IPS-NIHi11 (cell line): Measurements from ENCODE around the gene TATDN3.
"Not testable (repeated sequence)": the region's sequence is repeated elsewhere in the genome, so short reads cannot be mapped to it uniquely, and the experiment has no call there.

Experiments used
- DNase-seq: peaks from one replicate; pipeline ENCODE4 v3.0.0; 2012; ENCODE audit warnings: mixed read lengths, low spot score

Gene TATDN3, protein sequence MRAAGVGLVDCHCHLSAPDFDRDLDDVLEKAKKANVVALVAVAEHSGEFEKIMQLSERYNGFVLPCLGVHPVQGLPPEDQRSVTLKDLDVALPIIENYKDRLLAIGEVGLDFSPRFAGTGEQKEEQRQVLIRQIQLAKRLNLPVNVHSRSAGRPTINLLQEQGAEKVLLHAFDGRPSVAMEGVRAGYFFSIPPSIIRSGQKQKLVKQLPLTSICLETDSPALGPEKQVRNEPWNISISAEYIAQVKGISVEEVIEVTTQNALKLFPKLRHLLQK

DNA sequence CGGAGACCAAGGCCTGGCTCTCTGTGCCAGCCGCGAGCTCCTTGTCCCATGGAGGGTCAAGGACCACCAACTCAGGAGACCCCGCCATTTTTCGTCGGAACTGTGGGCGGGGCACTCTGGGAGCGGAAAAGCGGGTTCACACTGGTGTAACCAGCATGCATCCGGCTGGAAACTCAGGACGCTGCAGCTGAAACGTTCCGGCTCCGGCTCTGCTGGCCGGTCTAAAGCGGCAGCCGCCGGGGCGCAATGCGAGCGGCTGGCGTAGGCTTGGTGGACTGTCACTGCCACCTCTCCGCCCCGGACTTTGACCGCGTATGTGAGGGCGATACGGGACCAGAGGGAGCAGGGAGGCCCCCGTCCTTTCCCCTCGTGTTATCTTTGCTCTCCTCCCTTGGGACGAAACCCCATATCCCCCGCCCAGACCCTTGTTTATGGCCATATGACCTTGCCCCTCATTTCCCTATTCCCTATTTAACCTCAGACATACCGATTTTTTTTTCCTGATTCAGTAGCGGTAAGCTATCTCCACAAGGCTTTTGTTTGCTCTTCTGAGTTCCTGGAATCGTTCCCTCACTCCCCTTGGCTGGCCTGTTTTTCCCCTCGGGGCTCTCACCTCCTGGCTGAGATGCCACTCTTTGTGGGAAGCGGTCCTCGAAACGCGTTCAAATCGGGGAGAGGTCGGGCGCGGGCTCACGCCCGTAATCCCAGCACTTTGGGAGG lies at the start of gene TATDN3, which contains the start of gene NSL1:
TATDN3 (plus strand) TSS at position 219 of the 720 bp plus-strand sequence; CDS start at position 247, 28 bp downstream.
NSL1 (minus strand) TSS at position 102 of the 720 bp plus-strand sequence; CDS start at position 88, 14 bp downstream.
- DNase-seq: peak; percentile 86

DNA sequence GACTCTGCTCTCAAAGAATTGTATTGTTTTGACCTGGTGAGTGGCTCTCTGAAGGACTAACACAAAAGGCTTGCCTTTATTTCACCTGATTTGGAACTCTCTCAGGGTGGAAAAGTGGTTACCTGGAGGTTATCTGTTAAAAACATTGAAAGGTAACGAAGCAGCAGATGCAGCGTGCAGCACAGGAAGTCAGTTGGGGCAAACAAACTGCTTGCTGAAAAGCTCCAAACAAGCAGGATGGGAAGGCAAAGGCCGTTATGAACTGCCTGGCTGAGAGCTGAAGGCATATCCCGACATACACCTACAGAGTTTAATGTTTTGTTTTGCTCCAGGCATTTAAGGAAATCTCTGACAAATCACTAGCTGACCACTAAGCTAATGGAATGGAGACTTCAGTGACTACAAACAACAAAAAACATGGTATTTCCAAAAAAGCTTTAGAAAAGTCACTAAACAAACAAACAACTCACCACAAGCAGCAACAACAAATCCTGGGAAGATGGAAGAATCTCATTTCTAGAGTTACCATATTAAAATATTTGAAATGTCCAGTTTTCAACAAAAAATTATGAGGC lies 47.7 kb upstream of the TATDN3 start:
- DNase-seq: no peak

DNA sequence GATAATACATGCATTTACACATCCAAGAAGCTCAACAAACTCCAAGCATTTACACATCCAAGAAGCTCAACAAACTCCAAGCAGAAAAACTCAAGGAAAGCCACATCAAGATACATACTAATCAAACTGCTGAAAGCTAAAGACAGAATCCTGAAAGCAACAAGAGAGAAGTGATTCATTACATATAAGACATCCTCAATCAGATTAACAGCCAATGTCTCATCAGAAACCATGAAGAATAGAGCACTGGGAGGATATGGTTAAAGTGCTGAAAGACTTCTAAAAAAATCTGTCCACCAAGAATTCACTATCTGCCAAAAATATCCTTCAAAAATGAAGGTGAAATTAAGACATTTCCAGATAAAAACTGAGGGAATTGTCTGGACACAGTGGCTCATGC lies 46.4 kb upstream of the TATDN3 start:
- no peak for DNase-seq

DNA sequence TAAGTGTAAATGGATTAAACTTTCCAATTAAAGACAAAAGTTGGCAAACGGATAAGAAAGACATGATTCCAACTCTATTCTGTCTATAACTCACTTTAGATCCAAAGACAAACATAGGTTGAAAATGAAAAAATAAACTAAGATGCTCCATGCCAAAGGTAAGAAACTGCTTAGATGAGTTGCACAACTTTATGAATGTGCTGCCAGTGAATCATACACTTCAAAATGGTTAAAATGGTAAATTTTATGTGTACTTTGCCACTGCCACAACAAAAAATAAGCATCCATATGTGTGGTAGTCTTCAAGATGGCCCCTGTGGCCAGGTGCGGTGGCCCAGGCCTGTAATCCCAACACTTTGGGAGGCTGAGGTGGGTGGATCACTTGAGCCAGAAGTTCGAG lies 45.1 kb upstream of the TATDN3 start:
- no peak for DNase-seq

DNA sequence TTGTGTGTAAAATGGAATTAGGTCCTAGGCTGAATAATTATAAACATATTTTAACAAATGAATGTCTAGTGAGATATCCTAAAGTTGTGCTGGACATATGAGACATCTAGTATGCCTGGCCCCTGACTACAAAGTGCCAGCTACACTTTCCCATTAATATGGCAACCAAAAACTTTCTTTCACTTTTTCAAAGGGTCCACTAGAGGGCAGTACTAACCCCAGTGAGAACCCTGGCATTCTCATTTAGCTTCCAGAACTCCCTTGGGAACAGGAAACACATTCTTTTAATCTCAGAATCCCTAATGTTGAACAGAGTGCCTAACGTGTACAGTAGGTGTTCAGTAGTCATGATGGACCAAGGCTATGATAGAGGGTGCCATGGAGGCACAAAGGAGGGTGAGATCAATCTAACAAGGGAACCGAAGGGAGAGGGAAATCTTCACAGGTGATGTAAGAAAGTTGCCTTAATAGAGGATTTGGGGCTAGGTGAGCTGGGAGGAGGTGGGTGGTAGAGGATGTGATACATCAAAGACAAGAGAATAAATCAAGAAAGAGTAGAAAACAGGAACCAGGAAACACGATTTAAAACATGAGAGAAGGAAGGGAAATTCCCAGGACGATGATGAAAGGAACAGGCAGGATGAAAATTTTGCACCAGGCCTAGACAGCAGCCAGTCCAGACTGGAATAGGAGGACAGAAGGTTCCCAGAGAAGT lies 41.7 kb upstream of the TATDN3 start:
- DNase-seq: peak; percentile 75

DNA sequence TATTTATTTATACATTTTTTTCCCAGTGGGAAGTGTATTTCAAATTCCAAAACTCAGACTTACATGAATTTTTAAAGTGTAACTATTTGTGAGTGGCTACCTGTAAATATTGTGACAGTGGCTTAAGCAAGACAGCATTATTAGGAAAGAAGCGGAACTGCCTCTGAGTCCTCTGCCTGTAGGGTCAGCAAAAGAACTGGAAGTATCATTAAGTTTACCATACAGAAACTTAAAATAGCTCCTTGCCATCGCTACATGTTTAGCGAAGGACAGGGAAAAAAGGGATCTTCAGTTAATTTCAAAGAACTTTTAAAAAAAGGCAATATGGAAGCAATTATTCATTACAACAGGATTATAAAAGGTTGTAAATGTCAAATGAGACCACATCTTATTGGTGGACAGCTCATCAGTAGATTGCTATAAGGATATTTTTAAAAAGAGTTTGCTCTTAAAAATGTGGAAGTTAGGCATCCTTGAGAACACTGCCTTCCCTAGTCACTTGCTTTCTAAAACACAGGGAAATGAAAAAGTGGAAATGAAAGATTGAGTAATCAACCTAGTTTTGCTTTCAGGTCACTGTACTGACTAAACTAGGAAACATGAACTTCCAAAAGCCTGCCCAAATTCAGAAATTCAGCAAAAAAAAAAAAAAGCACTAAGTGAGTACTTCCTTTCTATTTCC lies 39.3 kb upstream of the TATDN3 start:
- DNase-seq: no peak

DNA sequence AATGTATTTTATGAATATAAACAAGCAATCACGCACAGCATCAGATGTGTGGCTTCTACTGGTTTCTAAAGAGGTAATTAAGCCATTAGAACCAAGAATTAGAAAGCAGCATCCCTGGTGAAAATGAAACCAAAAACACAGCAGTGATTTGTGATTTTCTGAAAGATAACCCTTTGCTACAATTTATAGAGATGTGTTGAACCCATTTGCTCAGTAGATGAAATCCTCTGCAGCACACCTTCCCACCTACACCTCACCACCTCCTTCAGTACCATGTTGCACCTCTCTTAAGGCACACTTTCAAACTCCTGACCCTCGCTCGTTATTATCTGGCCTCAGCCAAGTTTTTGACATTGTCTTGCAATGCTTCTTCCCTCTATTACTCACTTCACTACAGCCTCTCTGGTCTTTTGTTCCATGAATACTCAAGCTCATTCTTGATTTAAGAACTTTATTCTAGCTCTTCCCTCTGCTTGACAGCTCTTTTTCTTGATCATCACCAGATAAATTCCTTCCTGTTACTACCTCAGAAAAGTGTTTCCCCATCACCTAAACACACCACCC lies 38.7 kb upstream of the TATDN3 start:
- no peak for DNase-seq

DNA sequence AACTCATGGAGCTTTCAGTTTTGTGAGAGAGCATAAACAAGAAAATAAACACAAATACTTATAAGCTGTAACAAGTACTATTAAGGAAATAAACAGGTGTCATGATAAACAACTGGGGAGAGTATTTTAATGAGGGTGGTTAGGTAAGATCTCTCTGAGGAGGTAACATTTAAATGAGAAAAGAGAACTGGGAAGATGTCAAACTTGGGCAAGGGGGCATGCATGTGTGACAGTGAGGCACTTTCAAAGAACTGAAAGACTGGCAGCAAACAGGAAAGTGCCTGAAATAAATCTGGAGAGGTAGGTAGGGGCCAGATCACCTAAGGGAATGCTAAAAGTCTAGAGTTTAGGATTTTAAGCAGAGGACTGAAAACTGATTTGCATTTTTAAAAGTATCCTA lies 37.9 kb upstream of the TATDN3 start:
- no peak for DNase-seq

DNA sequence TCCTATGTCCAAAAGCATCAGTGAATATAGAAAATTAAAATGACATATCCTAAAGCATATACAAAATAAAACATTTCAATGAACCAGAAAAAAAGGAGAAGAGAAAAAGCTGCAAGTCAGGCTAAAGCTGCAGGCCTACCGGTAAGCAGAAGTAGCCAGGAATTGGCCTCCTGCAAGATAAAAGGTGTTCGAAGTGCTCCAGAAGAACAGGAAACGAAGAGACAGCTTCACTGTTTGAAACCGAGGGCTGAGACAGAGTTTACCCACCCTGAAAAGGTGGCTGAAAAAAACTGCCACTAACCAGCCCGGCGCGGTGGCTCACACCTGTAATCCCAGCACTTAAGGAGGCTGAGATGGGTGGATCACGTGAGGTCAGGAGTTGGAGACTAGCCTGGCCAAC lies 37.5 kb upstream of the TATDN3 start:
- no peak for DNase-seq

DNA sequence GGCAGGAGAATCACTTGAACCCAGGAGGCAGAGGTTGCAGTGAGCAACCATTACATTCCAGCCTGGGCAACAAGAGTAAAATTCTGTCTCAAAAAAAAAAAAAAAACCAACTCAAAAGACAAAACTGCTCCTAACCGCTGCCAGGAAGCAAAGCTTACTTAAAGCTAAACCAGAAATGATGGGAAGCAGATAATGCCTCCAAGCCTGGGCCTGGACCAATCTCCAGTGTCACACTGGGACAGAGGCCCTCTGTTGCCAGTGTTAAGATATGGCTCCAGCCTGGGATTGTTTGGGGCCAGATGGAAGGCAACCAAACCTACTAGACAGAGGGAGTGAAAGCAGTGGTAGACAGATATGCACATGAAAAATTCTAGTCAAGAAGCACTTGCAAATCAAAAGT lies 37.0 kb upstream of the TATDN3 start:
- no peak for DNase-seq

DNA sequence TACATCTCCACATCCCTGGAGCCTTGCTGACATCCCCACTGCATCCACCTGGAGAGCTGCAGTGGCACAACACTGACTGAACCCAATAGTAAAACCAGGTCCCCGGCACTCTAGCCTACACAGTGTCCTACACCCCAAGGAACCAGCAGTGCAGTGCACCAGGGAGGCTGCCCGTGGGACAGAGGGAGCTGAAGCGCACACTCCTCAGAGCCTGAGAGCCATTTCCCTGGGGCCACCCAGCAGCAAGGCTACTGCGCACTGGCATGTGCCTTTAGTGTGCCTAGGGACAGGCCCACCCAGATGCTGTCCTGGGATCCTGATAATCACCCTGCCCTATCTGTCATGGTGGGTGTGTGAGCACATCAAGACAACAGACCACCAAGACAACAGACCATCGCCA lies 32.0 kb upstream of the TATDN3 start:
- DNase-seq: no peak

DNA sequence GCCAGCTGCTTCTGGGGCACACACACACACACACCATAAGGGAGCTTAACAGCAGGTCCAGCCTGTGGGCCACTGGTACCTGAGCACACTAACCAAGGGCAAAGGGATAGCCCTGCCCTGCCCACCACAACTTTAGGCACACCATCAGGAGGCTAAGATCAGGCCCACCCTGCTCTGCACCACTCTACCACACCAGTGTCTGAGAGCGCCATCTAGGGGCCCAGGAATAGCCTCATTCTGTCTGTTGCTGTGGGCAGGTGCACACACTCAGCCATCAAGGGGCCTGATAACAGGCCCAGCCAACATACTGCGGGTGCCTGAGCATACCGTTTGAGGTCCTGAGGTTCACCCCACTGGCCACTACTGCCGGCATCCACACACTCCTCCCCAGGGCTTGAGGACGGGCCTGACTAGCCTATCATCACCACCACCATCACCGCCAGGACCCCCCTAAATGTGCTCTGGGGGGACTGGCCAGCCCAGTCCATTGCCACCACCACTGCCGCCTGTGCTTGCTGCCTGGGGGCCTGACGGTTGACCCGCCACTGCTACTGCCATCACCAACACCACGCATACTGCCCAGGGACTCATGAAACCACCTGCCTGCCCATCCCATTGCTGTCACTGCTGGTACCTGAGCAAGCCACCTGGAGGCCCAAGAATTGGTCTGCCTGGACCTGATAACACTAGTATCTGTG lies 31.4 kb upstream of the TATDN3 start:
- DNase-seq: peak; percentile 64

DNA sequence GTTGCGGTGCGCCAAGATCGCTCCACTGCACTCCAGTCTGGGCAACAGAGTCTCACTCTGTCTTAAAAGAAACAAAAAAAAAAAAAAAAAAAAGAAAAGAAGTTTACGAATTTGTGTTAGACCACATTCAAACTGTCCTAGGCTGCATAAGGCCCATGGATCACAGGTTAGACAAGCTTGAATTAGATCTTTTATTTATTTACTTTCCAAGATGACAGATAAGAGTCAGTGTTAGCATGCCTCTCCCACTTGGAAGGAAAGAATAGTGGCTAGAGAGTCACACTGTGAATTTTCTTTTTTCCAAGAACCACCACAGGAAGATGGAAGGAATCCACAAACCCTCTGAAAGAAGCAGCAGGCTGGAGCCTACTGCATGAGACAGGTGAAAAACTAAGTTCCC lies 29.5 kb upstream of the TATDN3 start:
- no peak for DNase-seq

DNA sequence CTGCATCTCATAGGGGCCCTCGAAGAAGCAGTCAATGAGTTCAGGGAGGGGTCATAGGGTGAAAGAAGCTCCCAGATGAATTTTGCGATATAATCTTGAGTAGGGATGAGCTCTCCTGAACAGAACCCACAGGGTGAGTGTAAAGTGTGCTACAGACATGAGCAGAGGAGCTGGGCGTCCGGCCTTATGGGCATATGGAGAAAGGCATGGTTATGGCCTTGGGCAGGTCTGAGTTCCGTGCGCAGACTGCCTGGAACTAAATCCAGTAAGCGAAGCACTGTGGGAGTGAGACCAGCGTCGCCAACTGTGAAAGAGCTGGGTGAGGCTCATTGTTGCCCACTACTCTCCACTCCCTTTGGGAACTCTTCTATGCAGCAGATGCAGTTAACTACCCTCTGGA lies 28.9 kb upstream of the TATDN3 start:
- no peak for DNase-seq

DNA sequence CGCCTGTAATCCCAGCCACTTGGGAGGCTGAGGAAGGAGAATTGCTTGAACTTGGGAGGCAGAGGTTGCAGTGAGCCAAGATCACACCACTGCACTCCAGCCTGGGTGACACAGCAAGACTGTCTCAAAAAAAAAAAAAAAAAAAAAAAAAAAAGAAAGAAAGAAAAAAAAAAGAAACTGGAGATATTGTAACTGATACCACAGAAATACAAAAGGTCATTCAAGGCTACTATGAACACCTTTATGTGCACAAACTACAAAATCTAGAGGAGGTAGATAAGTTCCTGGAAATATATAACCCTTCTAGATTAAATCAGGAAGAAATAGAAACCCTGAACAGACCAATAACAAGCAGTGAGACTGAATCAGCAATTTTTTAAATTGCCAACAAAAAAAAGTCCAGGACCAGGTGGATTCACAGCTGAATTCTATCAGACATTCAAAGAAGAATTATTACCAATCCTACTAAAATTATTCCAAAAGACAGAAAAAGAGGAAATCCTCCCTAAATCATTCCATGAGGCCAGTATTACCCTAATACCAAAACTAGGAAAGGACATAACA lies 26.9 kb upstream of the TATDN3 start:
- DNase-seq: not testable (repeated sequence)

DNA sequence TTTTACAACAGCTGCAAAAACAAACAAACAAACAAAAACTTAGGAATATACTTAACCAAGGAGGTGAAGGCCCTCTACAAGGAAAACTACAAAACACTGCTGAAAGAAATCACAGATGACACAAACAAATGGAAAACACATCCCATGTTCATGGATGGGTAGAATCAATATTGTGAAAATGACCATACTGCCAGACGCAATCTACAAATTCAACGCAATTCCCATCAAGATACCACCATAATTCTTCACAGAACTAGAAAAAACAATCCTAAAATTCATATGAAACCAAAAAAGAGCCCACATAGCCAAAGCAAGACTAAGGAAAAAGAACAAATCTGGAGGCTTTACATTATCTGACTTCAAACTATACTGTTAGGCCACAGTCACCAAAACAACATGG lies 24.9 kb upstream of the TATDN3 start:
- not testable (repeated sequence) for DNase-seq

DNA sequence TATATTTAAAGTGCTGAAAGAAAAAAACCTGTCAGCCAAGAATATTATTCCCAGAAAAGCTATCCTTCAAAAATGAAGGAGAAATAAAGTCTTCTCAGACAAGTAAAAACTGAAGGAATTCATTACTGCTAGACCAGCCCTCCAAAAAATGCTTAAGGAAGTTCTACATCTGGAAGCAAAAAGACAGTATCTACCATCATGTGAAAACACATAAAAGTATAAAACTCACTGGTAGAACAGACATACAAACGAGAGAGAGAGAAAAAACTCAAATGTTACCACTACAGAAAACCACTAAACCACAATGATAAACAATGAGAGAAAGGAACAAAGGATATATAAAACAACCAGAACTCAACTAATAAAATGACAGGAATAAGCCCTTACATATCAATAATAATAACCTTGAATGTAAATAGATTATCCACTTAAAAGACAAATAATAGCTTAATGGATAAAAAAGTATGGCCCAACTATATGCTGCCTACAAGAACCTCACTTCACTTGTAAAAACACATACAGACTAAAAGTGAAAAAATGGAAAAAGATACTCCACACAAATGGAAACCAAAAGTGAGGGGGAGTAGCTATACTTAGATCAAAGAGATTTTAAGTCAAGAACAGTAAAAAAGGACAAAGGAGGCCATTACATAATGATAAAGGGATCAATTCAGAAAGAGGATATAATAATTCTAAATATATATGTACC lies 22.1 kb upstream of the TATDN3 start:
- DNase-seq: no peak

DNA sequence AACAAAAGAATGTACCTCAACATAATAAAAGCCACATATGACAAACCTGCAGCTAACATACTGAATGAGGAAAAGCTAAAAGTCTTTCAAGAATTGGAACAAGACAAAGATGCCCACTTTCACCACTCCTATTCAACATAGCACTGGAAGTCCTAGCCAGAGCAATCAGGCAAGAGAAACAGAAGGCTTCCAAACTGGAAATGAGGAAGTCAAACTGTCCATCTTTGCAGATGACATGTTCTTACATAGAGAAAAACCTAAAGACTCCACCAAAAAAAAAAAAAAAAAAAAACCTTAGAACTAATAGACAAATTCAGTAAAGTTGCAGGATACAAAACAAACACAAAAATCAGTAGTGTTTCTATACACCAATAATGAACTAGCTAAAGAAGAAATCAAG lies 20.4 kb upstream of the TATDN3 start:
- no peak for DNase-seq

DNA sequence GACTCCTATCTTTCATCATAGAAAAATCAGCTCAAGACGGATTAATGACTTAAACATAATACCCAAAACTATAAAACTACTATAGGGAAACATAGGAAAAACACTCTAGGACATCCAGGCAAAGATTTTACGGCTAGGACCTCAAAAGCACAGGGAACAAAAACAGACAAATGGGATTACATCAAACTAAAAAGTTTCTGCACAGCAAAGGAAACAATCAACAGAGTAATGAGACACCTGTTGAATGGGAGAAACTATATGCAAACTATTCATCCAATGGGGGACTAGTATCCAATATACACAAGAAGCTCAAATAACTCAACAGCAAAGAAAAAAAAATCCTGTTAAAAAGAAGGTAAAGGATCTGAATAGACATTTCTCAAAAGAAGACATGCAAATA lies 18.7 kb upstream of the TATDN3 start:
- DNase-seq: no peak

DNA sequence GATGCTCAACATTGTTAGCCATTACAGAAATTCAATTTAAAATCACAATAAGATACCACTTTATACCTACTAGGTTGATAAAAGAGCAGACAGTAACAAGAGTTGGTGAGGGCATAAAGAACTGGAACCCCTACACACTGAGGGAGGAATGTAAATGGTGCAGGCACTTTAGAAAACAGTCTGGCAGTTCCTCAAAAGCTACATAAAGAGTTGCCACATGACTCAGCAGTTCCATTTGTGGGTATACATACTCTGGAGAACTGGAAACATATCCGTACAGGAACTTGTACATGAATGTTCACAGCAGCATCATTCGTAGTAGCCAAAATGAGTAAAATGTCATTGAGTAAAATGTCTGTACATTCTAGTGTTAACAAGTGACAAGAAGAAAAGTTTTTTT lies 17.1 kb upstream of the TATDN3 start:
- DNase-seq: no peak
